Hippocampal formation (tissue), 2 donors: ENCODE measurements around the gene ASB7.
A peak's percentile ranks its signal among the peaks of the same experiment; 100 is the strongest.
"Not testable (repeated sequence)": the region's sequence is repeated elsewhere in the genome, so short reads cannot be mapped to it uniquely, and the experiment has no call there.

Experiments used
- DNase-seq, 2 donors: peaks; one replicate each; lab custom pipeline; 2025; lab: John Stamatoyannopoulos, UW

ASB7 gene, protein sequence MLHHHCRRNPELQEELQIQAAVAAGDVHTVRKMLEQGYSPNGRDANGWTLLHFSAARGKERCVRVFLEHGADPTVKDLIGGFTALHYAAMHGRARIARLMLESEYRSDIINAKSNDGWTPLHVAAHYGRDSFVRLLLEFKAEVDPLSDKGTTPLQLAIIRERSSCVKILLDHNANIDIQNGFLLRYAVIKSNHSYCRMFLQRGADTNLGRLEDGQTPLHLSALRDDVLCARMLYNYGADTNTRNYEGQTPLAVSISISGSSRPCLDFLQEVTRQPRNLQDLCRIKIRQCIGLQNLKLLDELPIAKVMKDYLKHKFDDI

DNA sequence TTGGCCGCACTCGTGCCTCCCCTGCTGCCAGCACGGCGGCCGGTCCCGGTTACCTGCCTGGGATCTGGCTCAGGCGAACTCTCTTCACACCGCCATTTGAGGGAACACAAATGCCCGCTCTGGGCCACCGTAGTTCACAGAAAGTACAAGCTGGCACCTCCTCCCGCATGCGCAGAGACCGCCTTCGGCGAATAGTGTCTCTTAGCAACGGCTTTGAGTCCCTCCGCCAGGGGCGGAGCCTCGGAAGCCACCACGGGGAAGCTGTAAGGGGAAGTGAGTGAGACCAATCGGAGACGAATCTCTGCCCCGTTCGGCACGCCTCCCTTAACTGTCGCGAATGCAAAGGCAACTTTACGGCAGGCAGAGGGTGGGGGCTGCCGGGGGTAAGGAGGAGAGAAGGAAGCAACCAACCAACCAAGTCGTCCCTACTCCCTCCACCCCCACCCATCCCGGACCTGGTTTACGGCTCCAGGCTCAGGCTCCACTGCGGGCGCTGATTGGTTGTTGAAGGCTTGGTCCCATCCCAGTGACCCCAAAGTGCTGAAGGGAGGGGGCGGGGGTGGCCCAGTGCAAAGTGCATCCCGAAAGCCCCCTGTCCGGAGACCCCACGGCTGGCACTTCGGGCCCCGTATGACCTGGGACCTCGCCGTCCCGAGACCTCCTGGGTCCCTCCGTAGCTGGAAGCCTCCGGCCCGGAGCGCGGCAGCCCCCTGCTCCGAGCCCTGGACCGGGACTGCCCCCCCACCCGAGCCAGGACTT is at the start of gene ASB7, which contains the start of gene LINS1:
ASB7 (plus strand) TSS at position 526 of the 759 bp plus-strand sequence. CDS start 9,628 bp downstream, outside the sequence.
LINS1 (minus strand) TSS at position 121 of the 759 bp plus-strand sequence. CDS start 21,342 bp downstream, outside the sequence.
- peak; percentile 100 for DNase-seq

DNA sequence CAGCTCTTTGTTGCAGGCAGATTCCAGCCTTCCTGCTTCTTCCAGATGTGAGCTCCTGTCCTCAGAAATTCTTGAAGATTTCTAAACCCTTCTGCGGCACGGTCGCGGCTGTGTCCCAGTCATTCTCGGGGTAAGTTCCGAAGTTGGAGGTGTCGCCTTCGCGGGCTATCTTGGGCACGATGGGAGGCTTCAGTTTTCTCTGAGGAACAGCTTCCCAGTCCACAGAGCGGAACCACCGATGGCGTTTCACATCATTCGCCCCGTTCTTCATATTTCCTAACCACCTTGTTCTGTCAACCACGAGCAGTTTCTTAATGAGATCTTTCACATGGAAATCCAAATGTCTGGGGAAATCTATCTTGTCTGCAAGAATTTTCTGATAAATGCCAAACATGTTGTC is 48.9 kb upstream of the ASB7 start:
- no peak for DNase-seq

DNA sequence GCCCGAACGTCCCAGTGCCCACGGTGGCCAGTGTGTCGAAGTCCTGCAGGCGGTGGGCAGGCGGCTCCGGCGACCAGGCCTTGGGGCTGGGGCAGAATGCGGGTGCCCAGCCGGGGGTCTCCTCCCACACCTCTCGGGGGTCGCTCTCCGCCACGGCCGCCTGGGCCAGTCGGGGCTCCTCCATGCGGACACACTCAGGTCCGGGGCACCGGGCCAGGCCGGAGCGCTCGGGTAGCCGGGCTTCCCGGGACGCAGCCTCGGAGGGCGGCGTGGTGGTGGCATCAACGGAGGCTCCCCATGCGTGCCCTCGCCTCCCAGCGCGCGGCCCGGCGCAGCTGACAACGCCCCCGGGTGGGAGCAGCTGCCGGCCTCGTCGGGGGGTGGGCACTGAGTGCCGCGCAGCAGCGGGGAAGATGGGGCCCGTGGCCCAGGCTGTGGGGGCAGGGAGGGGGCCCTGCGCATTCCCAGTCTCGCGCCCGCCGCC is 43.6 kb upstream of the ASB7 start:
- DNase-seq: no peak

DNA sequence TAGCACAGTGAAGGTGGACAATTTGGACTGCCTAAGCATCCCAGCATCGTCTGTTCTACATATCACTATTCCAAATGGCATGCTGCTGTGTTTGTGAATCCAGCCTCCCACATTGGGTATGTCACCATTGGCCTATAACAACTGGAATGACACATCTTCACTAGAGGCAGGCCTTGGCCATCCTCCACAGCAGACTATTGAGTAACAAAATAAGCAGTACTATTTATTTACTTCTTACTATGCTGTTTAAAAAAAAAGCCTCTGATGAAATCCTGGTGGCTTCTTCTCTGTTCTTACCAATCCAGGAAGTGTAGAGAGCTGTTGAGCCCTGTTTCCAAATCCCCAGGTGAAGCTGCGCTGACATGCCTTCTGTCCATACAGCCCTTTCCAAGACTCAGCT is 43.1 kb upstream of the ASB7 start:
- DNase-seq: no peak

DNA sequence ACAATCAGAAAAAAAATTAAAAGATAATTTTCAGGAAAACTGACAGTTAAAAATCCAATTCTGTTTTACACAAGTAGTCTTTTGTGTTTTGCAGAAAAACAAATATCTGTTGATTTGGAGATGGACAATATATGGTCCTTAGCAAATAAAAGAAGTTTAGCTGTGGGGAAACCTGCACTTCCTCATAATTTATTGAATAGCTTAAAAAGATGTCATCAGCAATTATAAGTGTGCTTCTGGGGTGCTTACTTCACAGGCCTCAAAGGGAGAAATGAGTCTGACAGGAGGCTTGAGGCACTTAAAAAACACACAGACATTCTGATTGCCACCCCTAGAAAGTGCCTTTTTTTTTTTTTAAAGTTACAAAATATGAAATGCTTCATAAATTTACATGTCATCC is 42.1 kb upstream of the ASB7 start:
- no peak for DNase-seq

DNA sequence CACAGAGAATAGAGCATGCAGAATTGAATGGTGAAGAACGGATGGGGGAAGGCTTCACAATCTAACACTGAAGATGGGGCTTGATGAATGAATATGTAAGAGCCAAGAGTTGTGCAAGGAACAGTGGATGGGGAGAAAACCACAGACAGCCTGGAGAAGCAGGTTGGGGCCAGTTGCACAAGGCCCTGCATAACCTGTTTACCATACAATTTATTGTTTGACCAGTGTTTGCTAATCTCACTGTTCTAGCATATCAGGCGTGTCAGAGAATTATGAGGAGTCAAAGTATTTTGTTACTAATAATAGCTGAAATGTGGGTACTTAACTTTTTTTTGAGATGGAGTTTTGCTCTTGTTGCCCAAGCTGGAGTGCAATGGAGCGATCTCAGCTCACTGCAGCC is 36.8 kb upstream of the ASB7 start:
- no peak for DNase-seq

DNA sequence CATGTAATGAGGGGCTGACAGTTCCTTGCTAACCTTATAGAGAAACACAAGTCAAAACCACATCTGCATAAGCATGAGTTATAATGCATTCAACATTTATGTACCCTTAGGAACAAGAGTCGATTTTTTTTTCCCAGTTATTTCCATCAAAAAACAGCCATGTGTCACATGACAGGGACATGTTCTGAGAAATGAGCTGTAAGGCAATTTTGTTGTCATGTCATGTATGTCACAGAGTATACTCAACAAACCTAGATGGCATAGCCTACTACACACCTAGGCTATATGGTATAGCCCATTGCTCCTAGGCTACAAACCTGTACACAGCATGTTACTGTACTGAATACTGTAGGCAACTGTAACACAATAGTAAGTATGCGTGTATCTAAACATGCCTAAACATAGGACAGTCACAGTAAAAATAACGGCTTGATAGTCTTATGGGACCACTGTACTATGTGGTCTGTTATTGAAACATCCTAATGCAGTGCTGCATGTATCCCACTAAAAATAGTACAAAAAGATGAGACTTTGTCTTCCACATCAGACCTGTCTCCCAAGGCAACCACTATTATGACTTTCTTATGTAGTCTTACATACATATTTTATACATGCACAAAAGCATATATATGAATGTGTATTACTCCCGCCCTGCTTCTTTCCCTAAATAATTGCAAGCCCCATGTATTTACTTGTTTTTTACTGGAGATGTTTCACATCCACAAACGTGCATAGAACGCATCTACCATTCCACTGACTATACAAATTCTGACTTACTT is 35.4 kb upstream of the ASB7 start:
- no peak for DNase-seq

DNA sequence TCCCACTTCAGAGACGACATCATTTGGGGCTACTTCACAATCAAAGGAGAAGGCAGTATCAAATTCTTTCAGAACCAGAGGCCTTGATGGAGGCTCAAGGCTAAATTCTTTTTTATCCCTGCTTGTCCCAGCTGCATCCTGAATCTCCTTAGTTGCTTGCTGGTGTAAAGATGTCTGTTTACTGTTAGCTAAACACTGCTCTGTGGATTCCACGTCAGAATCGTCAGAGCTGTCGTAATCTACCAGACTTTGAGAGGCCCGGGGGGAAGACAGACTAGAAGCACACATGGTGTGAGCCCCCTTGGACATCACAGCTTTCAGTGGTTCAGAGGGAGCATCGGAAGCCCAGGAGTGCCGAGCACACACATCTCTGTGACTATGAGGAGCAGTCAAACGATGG is 33.0 kb upstream of the ASB7 start:
- DNase-seq: no peak

DNA sequence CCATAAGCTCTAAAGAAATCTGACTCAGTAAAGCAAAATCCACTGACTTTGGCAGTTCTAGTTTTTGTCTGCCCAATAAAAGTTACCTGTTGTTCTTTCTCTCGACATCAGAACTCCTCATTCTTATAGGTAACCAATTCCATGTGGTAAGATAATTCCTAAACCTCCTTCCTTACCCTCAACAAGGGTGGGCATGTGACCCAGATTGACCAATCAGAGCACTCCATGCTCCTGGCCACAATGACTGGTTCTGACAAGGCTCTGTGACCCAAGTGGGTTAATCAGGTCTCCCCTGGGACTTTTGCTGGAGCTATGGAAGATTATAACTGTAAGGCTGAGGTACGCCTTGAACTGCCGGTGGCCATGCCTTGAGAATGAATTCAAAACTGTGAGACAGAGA is 32.1 kb upstream of the ASB7 start:
- no peak for DNase-seq

DNA sequence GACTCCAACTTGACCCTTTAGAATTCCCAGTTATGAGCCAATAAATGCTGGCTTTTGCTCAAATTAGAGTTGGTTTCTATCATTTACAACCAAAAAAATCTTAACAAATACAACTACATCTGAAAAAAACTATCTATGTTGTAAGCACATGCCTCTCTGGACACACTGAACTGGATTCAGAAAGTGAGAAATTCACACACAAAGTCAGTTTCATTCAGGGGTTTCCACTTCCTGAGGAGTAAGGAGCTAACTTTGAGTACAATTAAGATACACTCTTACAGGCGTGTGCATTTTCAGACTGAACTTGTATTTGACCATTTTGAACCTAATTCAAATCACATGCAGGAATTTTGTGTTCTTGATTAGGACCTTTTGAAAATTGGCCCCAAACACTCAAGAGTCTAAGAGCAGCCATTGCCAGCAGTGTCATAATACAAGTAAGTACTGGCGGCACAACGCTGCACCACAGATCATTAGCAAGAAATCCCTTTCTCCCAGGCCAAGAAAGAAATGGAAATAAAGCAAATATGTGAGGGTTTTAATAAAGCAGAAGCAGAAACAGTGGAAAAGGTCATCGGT is 31.6 kb upstream of the ASB7 start:
- DNase-seq: no peak

DNA sequence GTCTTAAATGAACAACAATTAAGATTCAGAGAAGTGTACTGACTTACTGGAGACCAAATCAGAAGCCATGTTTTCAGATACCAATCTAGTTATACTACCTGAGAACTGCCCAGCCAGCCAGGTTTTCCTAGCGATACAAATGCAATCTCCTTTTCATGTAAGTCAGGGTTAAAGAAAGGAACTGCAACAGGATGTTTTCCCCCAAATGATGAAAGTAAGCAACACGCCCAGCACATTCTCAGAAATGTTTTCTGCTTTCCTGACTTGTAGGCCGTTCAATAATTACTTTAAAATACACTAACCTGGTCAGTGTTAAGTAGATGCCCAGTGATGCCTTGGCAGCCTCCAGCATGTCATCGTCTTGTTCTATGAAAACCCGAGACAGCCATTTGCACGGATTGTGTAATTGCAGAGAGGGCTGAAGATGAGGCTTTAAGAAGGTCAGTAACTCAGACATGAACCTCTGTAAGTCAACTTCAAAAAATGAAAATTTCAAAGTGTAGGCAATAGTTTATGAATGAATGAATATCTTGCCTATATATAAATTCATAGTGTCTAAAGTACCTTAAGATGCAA is 30.7 kb upstream of the ASB7 start:
- no peak for DNase-seq

DNA sequence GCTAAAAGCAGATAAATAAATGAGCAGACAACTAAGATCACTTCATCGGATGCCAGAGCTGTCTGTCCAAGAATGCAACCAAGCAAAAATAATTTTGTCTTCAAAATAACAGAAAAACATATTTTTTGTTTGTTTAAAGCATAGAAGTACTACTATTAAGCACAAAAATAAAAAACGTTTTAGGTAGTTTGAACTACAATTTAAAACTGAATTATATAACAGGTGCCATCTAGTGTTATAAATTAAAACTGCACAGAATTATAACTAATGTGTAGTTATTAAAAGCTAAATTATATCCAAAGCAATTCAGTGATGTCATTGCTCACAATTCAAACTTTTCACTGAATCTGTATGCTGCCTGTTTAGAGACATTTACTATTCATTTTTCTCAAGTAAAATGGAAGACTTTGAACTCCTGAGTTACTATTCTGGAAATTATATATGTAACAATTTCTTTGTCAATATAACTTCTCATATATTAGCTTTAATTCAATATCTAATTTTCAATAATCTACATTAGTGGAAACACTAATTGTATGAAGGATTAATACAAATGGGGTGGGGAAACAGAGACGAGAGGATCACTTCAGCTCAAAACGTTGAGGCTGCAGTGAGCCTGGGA is 29.9 kb upstream of the ASB7 start:
- peak in 1 of 2 donors; percentile 8 for DNase-seq

DNA sequence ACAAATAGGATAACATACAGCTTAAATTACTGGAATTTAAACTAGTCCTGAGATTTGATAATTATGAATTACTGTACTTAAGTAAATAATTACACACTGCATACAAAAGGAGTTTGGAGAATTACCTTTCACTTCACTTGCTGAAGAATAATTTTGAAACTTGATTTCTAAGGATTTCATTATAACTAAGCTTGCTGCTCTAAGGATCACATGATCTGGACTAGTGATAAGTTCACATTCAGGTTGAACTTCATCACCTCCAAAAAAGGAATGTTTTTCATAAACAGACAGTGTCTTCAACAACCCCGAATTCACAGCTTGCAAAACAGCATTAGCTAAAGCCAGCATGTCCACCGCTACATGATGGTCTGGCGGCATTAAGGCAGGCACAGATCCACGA is 28.9 kb upstream of the ASB7 start:
- DNase-seq: no peak

DNA sequence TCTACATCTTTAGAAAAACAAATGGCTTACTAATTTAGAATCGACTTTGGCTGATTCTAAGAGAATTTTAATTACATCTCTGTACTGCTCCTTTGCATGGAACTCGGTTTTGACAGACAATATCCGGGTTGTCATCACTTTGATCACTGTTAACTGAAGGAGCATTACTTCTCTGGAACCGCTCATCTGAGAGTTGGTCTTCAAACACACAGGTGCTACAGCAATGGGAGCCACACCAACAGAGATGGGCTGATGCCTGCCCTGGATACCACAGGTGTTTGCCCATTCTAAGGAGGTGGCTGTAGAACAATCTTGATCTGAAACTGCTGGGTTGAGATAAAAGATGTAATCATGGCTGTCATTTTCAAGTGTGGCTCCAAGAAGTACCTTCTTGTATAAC is 22.0 kb upstream of the ASB7 start:
- DNase-seq: no peak

DNA sequence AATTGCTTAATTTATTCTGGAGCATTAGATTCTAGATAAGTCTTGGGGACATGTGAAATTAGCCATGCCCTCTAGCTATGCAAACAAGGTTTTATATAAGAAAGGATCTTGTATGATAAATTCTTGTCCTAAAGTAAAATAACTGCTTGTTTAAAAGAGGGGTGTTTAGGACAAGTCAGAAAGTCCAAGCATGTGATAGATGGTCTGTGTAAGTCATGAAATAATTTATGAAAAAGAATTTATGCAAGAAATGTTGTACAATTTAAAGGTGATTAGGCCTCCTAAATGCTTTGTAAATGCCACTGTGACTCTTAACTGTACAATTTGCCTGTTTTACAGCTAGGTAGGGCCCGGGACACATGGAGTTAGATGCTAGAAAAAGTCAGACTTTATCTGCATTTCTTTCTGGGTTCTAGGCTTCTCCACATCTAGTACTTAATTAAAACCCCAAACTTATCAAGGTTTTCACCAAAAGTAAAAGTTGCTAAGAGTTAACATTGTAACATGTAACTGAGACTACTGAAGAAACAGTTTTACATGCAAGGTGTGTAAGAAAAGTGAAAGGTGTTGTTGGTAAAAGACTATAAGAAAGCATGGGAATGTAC is 13.6 kb upstream of the ASB7 start:
- no peak for DNase-seq

DNA sequence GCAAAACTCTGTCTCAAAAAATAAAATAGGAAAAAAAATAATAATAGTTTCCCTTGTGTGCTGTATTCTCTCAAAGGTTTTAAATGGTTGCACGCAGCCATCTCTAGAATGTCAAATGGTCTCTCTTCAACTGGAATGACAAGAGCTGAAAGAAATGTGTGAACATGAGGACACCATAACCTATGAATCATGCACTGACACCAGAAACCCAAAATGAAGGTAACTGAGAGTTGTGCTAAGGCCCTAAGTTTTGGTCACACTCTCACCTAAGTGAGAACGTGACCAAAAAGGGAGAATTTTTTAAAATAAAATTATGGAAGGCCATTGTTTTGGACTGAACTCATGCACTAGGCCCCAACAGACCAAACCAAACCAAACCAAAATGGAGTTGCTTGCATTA is 11.2 kb upstream of the ASB7 start:
- not testable (repeated sequence) for DNase-seq

DNA sequence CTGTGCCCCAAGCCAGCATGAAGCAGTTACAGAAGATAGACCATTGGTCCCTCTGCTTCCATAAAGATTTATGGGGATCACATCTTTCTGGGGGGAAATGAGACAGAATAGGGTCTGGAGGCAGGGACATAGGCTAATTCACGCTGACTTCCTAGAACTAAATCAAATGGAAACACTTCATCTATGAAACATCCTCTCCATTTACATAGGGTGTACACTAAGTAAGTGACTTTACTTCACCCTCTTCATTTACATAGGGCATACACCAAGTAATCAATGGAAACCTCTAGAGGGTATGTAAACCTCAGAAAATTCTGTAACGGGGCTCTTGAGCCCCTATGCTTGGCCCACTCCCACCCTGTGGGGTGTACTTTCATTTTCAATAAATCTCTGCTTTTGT is 10.6 kb upstream of the ASB7 start:
- DNase-seq: no peak

DNA sequence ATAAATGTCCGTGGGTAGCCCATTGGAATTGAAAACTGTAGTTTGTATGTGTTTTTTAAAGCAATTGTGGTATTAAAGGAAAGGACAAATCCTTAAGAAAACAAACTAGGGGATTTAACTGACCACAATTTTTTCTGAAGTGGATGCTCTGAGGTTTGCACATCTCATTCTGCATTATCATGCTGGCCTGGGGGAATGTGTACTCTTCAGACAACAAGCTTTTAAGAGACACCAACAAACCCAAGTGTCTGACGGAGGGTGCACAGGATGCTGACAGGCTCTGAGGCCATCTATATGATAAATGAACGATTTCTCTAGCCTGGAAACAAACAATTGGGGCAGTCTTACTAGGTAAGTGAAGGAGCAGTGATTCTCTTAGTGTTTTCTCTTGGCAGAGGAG is 9.5 kb upstream of the ASB7 start:
- no peak for DNase-seq

DNA sequence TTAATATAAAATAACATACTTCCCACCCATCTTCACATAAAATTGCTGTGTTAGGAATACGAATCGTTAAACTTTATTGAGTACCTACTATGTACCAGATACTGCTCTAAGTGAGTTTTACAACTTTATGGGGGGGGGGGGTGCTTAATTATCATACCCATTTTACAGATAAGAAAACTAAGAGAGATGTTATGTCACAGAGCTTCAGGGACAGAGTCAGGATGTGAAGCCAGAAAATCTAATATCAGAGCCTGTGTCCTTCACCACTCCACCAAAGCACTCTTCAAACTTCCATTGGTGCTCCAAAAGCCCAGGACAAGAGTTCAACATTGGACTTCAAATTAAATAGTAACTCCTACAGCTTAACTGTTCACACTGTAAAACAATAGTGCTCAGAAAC is 9.0 kb upstream of the ASB7 start:
- DNase-seq: no peak

DNA sequence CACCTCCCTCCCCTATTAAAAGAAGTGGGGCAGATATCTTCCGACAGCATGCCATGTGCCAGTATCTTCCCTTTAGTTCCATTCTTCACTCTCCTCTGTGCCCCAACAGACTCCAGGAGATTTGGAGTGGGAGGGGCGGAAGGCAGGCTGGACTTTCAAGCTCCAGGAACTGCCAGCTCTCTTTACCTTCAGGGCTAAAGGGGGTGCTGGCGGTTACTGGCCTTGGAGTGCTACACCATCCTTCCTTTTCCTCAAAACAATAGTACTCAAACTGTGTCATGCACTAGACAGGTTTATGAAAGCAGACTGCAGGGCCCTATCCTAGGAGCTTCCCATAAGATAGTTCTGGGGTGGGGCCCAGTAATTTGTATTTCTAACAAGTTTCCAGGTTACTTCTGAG is 6.4 kb upstream of the ASB7 start:
- DNase-seq: no peak

DNA sequence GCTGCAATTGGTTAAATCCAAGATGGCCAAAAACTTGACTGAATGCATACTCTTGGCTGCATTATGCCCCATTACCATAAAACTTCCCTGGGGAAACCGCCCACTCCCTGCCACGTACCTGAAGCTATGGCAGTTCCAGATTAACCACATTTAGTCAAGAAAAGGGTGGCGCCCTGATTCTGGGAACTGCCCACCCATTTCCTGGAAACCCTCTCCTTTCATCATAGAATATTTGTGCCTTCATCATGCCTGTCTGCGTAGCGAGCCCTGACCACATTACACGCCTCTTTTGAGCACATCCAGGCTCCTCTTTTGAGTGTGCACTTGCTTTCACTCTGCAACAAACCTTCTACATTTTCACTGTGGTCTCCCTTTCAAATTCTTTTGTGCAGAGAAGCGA is 5.6 kb upstream of the ASB7 start:
- no peak for DNase-seq
